DOHH2 (cell line): ENCODE results near the gene BCAR3.

Source experiments
- CTCF ChIP-seq: fragments of 200-600 bp; sonication (generic); IDR thresholded peaks from one replicate; pipeline ENCODE4 v1.5.1; 2014; ENCODE audit warnings: antibody characterized with exemption, mild to moderate bottlenecking, low read depth, low read length; ENCODE audit not compliant: poor library complexity, severe bottlenecking
- EZH2phosphoT487 ChIP-seq: fragments of 200-600 bp; sonication (generic); IDR thresholded peaks from 2 replicates; pipeline ENCODE4 v1.6.1; 2017; ENCODE audit warnings: borderline replicate concordance, mild to moderate bottlenecking, antibody characterized with exemption, low read length, moderate library complexity, mixed read lengths

- TF ChIP-seq CTCF (no peak), EZH2phosphoT487 (no peak)
Measured at GRCh38 chr1:93576746-93577145, 104.9 kb downstream of the BCAR3 start.
